ENCODE measurements around the gene RBP4.

RBP4 gene

GRCh38 chr10:93573051-93573909, 27.8 kb downstream of the RBP4 start:
- TF ChIP-seq LEF1 (IDR thresholded peaks at IDR 0.05; ENCODE audit: borderline replicate concordance) (no peak), L3MBTL2 (conservative IDR thresholded peaks at IDR 0.05) (no peak), FOXK2 (IDR thresholded peaks at IDR 0.05) (no peak), HDGF (IDR thresholded peaks at IDR 0.05; ENCODE audit: borderline replicate concordance) (no peak)
- CTCF ChIA-PET: no interaction called here

GRCh38 chr10:93572606-93573005, 28.4 kb downstream of the RBP4 start:
- POLR2A ChIA-PET: no interaction called here
- CTCF ChIA-PET: no interaction called here
- TF ChIP-seq FOXA1 (IDR thresholded peaks at IDR 0.05): no peak
- no peak for TF ChIP-seq NFRKB (IDR thresholded peaks at IDR 0.05)
- no peak for TF ChIP-seq ARNT (IDR thresholded peaks at IDR 0.05)
- TF ChIP-seq SUZ12 (IDR thresholded peaks at IDR 0.05): no peak
- no peak for TF ChIP-seq FOXM1 (IDR thresholded peaks at IDR 0.05; ENCODE audit: borderline replicate concordance)
- TF ChIP-seq LEF1 (IDR thresholded peaks at IDR 0.05; ENCODE audit: borderline replicate concordance): no peak
- no peak for TF ChIP-seq L3MBTL2 (conservative IDR thresholded peaks at IDR 0.05)
- no peak for TF ChIP-seq SP1 (IDR thresholded peaks at IDR 0.05)
- TF ChIP-seq BHLHE40 (IDR thresholded peaks at IDR 0.05; ENCODE audit: borderline replicate concordance): no peak
- no peak for TF ChIP-seq ELF4 (IDR thresholded peaks at IDR 0.05)
- no peak for TF ChIP-seq HDGF (IDR thresholded peaks at IDR 0.05; ENCODE audit: borderline replicate concordance)
- TF ChIP-seq, protein P1, sequence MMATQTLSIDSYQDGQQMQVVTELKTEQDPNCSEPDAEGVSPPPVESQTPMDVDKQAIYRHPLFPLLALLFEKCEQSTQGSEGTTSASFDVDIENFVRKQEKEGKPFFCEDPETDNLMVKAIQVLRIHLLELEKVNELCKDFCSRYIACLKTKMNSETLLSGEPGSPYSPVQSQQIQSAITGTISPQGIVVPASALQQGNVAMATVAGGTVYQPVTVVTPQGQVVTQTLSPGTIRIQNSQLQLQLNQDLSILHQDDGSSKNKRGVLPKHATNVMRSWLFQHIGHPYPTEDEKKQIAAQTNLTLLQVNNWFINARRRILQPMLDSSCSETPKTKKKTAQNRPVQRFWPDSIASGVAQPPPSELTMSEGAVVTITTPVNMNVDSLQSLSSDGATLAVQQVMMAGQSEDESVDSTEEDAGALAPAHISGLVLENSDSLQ (IDR thresholded peaks at IDR 0.05): no peak
- TF ChIP-seq ZNF384 (IDR thresholded peaks at IDR 0.05): no peak
- TF ChIP-seq CTBP1 (IDR thresholded peaks at IDR 0.05; ENCODE audit: borderline replicate concordance): no peak
- no peak for TF ChIP-seq TARDBP (IDR thresholded peaks at IDR 0.05)
- no peak for DNase-seq (ENCODE audit: extremely low spot score)

More at GRCh38 chr10:93573051-93573909, 27.8 kb downstream of the RBP4 start:
- POLR2A ChIA-PET: no interaction called here
- no peak for DNase-seq (ENCODE audit: extremely low spot score)

DNA sequence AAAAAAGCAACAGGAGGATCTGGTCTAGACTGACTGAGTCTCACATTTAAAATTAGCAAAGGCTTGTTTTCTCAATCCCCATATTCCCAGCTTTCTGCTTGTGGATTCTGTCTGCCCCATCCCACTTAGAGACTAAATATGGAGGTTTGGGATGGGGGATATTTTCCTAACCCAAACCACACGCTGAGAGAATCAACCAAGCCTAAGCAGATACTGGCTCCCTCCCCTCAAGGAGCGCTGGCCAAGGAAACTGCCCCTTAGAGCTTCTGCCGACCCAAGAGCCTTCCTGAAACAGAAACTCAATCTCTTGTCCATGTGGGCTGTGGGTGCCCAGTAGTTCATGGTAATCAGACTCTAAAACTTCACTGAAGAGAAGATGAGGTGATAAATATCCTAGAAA, 30.7 kb downstream of the RBP4 start:
- CTCF ChIA-PET: no interaction called here
- no peak for DNase-seq (ENCODE audit: extremely low spot score)
- TF ChIP-seq BHLHE40 (IDR thresholded peaks at IDR 0.05; ENCODE audit: borderline replicate concordance): no peak
- TF ChIP-seq ARNT (IDR thresholded peaks at IDR 0.05): no peak
- TF ChIP-seq LEF1 (IDR thresholded peaks at IDR 0.05; ENCODE audit: borderline replicate concordance): no peak
- TF ChIP-seq FOXK2 (IDR thresholded peaks at IDR 0.05): no peak
- no peak for TF ChIP-seq NFRKB (IDR thresholded peaks at IDR 0.05)
- TF ChIP-seq SP1 (IDR thresholded peaks at IDR 0.05): no peak
- TF ChIP-seq FOXA1 (IDR thresholded peaks at IDR 0.05): no peak
- TF ChIP-seq, protein P1 (IDR thresholded peaks at IDR 0.05): no peak
- no peak for TF ChIP-seq HDGF (IDR thresholded peaks at IDR 0.05; ENCODE audit: borderline replicate concordance)
- TF ChIP-seq L3MBTL2 (conservative IDR thresholded peaks at IDR 0.05): no peak
- TF ChIP-seq ELF4 (IDR thresholded peaks at IDR 0.05): no peak
- TF ChIP-seq CTBP1 (IDR thresholded peaks at IDR 0.05; ENCODE audit: borderline replicate concordance): no peak
- TF ChIP-seq TARDBP (IDR thresholded peaks at IDR 0.05): no peak
- no peak for TF ChIP-seq SUZ12 (IDR thresholded peaks at IDR 0.05)
- no peak for TF ChIP-seq FOXM1 (IDR thresholded peaks at IDR 0.05; ENCODE audit: borderline replicate concordance)
- no peak for TF ChIP-seq ZNF384 (IDR thresholded peaks at IDR 0.05)
- POLR2A ChIA-PET: no interaction called here

GRCh38 chr10:93568105-93568390, 33.0 kb downstream of the RBP4 start:
- TF ChIP-seq FOXA1 (IDR thresholded peaks at IDR 0.05) (no peak), FOXK2 (IDR thresholded peaks at IDR 0.05) (no peak)
- DNase-seq (ENCODE audit: extremely low spot score): no peak
- ChIA-PET CTCF (no interaction called here), POLR2A (no interaction called here)

GRCh38 chr10:93567277-93568104, 33.5 kb downstream of the RBP4 start:
- no peak for TF ChIP-seq FOXA1 (IDR thresholded peaks at IDR 0.05)
- TF ChIP-seq, protein P1 (IDR thresholded peaks at IDR 0.05): no peak
- TF ChIP-seq L3MBTL2 (conservative IDR thresholded peaks at IDR 0.05): no peak
- no peak for TF ChIP-seq SUZ12 (IDR thresholded peaks at IDR 0.05)
- no peak for TF ChIP-seq ELF4 (IDR thresholded peaks at IDR 0.05)
- no peak for TF ChIP-seq FOXK2 (IDR thresholded peaks at IDR 0.05)
- no peak for TF ChIP-seq FOXM1 (IDR thresholded peaks at IDR 0.05; ENCODE audit: borderline replicate concordance)
- TF ChIP-seq TARDBP (IDR thresholded peaks at IDR 0.05): no peak
- no peak for TF ChIP-seq SP1 (IDR thresholded peaks at IDR 0.05)
- no peak for DNase-seq (ENCODE audit: extremely low spot score)
- ChIA-PET POLR2A (no interaction called here), CTCF (no interaction called here)

Measured in HEK293T (cell line).